ENCODE data around the gene CASP2.
"Not testable (repeated sequence)": the region's sequence is repeated elsewhere in the genome, so short reads cannot be mapped to it uniquely, and the experiment has no call there.

CASP2 gene

DNA sequence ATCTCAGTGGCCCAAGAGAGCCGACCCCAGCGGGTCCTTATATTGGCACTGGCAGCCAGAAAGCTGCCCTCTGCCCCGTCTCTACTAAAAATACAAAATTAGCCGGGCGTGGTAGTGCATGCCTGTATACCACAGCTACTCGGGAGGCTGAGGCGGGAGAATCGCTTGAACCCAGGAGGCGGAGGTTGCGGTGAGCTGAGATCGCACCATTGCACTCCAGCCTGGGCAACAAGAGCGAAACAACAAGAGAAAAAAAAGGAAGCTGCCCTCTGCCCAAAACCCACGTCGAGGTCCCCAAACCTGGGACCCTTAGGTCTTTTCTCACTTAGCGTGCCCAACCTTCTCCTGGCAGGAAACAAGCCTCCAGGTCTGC is 24.0 kb upstream of the CASP2 start:
- DNase-seq (ENCODE audit: low spot score); FAIRE-seq: not testable (repeated sequence)

DNA sequence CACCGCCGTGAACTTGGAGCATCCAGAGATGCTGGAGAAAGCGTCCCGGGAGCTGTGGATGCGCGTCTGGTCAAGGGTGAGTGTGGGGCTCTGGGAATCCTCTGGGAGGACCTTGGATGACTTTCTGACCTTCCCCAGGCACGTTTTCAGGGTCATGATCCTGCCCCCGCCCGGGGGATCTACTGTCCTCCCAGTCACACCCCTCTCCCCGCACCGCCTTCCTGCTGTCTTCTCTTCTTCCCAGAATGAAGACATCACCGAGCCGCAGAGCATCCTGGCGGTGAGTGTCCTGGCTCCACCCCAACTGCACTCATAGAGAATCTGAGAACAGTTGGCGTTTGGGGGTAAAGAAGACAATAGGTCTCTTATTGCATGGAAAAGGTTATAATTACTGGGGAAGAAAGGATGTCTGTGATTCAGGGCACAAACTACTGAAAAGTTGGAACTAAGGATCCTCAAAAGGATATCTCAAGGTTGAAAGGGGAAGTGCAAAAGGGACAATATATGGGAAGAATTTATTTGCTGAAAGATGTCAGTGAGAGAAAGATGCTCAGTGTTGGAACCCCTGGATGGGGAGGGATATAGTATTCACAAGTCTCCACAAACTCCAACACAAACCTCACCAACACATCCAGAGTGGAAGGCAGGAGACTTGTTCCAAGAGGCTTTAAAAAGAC is 23.0 kb upstream of the CASP2 start:
- DNase-seq (ENCODE audit: low spot score): no peak
- FAIRE-seq: no peak

DNA sequence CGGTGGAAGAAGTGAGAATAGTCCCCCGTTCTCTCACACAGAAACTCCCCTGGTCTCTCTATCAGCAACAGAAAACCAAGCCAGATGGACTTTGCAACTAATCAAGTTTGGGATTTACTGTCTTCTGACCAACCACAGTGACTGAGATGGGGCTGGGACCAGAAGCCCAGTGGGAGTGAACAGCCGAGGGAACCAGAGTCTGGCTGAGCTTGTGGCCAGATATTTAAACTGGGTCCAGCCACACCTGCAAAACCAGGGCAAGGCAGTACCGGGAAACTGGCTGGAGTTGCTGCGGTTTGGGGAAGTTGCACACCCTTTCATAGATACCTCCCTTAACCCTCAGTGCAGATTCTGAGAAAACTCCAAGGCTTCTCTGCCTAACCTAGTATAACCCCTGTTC is 18.9 kb upstream of the CASP2 start:
- DNase-seq (ENCODE audit: low spot score) (no peak), FAIRE-seq (no peak)

DNA sequence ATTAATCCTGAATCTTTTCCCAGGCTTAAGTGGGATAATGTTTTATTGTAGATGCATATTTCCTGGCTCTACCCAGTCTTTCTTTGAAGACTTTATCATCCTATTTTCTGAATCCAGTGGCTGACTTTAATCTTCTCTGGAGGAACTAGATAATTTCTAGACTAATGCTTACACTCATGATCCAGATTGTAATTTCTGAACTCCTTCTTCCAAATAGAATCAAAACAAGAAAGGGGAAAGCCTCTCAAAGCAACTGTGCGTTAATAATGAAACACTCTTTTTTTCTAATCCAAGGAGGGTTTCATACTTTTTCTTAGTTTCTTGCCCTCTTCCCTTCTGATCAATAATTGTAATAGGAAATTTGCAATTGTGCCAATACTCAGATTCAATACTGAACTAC is 16.9 kb upstream of the CASP2 start:
- DNase-seq (ENCODE audit: low spot score) (no peak), FAIRE-seq (no peak)

DNA sequence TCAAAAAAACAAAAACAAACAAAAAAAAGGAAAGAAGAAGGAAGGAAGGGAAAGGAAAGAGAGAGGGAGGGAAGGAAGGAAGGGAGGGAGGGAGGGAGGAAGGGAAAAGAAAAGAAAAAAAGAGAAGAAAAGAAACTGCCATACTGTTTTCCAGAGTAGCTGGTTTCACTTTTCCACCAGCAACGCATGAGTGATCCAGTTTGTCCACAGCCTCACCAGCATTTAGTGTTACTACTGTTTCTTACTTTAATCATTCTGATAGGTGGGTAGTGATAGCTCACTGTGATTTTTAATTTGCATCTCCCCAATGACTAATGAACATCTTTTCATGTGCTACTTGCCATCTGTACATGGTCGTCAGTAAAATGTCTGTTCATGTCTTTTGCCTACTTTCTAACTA is 15.3 kb upstream of the CASP2 start:
- DNase-seq (ENCODE audit: low spot score): no peak
- no peak for FAIRE-seq

DNA sequence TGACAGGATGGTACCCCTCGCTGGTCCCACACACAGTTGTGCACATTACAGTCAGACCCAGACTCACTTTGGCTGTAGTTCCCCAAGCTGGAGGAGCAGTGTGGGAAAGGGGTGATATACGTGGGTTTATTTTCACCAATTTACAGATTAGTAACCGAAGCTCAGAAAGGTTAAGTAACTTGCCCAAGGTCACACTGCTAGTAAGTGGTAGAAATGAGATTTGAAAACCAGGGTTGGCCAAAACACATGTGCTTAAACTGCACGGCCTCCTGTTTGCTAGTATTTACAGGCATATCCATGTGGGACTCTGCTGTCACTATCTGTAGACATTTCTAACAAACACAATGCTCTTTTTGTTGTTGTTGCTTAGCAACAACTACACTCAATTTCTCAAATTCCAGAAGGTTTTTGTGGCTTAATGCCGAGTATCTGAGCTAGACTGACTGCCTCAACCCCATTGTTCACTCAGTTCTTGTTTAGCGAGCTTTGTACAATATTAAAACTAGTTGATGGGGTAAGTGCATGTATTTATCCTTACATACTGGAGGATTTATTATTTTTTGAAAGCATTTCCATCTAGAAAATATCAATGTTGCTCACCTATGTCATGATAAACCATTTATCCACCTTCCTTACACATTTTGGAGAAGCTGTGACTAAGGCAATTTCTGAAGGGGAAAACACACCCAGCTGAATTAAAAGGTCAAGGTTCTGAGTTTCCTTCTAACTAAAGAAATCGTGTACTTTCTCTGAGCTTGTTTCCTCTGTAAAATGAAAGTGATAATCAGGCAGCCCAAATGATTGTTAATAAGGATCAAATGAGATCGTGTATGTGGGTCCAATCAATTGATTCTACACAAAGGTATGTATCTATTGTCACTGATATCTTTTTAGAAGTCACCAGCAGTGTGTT is 8.7 kb upstream of the CASP2 start:
- DNase-seq (ENCODE audit: low spot score) (no peak), FAIRE-seq (no peak)

DNA sequence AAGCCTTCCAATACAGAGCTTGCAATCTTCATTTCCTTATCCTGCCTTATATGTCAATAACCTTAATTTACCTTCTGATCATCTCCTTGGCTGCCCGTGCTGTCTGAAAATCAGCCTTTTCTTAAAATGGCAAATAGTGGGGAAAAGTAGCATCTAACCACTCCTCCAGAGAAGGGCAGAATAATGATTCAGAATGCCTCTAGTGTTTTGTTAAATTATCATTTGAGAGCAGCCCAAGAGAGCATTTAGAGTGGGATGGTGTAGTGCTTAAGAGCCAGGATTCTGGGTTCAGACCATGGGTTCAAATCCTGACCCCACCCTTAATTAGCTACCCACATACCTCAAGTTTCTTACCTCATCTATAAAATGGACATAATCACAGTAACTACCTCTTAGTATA is 8.0 kb upstream of the CASP2 start:
- FAIRE-seq: no peak
- DNase-seq (ENCODE audit: low spot score): no peak

- DNase-seq (ENCODE audit: low spot score) (no peak), FAIRE-seq (no peak)
These were observed 7.6 kb upstream of the CASP2 start for GRCh38 chr7:143280566-143280965.

DNA sequence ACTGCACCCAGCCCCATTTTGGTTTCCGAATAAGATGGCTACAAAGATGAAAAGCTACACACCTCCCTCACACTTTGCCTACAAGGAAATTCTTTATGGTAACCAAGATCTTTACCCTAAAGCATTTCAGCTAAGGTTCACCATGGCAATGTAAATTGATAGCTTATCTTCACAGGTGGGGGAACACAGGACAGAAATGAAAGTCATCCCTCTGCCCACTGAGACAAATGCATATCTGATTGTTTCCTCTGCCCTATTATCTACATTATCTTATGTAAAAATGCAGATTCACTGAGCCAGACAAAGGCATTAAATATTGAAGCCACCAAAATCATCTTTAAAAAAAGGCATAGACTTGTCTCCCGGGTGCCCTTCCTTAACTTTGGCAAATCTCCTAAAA is 6.6 kb upstream of the CASP2 start:
- DNase-seq (ENCODE audit: low spot score) (no peak), FAIRE-seq (no peak)

- FAIRE-seq (no peak), DNase-seq (ENCODE audit: low spot score) (no peak)
These were observed 6.0 kb upstream of the CASP2 start for GRCh38 chr7:143282124-143282523.

DNA sequence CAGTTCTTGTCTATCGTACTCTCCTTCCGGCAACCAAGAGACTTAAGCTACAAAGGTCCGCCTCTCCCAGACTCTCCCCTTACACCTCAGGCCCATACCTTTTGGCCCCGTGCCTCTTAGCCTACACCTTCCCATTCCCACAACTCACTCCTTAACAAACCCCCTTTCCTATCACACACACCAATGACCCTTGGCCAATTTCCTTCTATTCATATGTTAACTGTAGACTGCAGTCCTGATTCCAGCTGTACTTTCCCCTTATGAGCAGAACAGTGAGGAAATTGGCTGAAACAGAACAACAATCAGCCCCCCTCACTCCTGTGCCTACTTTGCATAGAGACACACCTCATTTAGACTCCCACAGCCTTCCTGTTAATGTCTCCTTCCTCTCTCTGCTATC is 4.8 kb upstream of the CASP2 start:
- DNase-seq (ENCODE audit: low spot score) (no peak), FAIRE-seq (no peak)

GRCh38 chr7:143284591-143285469 is 3.3 kb upstream of the CASP2 start, which contains the start of gene TMEM139:
Gene TMEM139 (plus strand): TSS chr7:143284958. CDS start chr7:143285958, 1,000 bp downstream.
- DNase-seq (ENCODE audit: low spot score) (no peak), FAIRE-seq (no peak)

DNA sequence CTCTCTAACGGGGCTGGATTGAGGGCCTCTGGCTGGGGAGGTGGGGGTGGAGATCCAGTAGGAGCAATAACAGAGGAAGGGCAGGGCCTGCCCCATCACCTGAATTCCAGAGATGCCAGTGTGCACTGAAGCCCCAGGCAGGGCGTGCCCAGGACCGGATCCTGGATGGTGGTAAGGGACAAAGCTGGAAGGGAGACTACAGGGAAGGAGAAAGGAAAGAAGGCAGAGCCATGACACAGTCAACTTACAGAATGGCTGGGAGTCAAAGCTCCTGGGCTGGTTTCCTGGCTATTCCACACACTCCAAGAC is 2.7 kb upstream of the CASP2 start:
- no peak for FAIRE-seq
- DNase-seq (ENCODE audit: low spot score): no peak

GRCh38 chr7:143285806-143286521 is 2.2 kb upstream of the CASP2 start:
- FAIRE-seq: no peak
- DNase-seq (ENCODE audit: low spot score): no peak

DNA sequence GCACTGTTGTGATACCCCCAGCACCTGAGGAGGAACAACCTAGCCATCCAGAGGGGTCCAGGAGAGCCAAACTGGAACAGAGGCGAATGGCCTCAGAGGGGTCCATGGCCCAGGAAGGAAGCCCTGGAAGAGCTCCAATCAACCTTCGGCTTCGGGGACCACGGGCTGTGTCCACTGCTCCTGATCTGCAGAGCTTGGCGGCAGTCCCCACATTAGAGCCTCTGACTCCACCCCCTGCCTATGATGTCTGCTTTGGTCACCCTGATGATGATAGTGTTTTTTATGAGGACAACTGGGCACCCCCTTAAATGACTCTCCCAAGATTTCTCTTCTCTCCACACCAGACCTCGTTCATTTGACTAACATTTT is 1.6 kb upstream of the CASP2 start:
- no peak for DNase-seq (ENCODE audit: low spot score)
- no peak for FAIRE-seq

GRCh38 chr7:143287339-143287934 is 714 bp upstream of the CASP2 start:
- FAIRE-seq: no peak
- DNase-seq (ENCODE audit: low spot score): no peak

DNA sequence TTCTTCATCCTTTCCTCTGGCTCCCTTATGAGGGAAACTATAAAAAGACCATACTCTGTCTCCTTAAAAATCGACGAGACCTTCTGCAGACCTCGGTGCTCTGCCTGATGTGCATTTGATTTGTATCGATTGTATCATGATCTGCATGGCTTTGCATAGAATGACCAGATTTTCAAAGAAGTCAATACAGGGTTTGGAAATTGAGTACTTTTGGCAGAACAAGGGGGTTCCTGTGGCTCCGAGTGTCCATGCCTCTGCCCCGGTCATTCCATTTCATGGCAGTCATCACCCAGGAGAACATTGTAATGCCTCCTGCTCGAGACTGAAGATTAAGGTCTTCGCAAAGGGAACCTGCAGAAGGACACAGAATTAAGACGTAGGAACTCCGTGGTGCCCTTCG is 685 bp downstream of the CASP2 start:
- no peak for FAIRE-seq
- no peak for DNase-seq (ENCODE audit: low spot score)

GRCh38 chr7:143289421-143289820 is 1.3 kb downstream of the CASP2 start:
- FAIRE-seq: no peak
- DNase-seq (ENCODE audit: low spot score): no peak

GRCh38 chr7:143289888-143290287 is 1.7 kb downstream of the CASP2 start:
- DNase-seq (ENCODE audit: low spot score); FAIRE-seq: not testable (repeated sequence)

GRCh38 chr7:143290293-143290692 is 2.1 kb downstream of the CASP2 start:
- FAIRE-seq (no peak), DNase-seq (ENCODE audit: low spot score) (no peak)

GRCh38 chr7:143292876-143293275 is 4.7 kb downstream of the CASP2 start:
- FAIRE-seq (no peak), DNase-seq (ENCODE audit: low spot score) (no peak)
